Muscle layer of duodenum (tissue), 2 donors: ENCODE measurements around the gene APOL2.
"Not testable (repeated sequence)": the region's sequence is repeated elsewhere in the genome, so short reads cannot be mapped to it uniquely, and the experiment has no call there.

Experiments
- H3K27ac ChIP-seq: one replicate; pipeline ENCODE4 v1.7.0; 2013; ENCODE audit warnings: mild to moderate bottlenecking, low read length
- H3K27me3 ChIP-seq: one replicate; pipeline ENCODE4 v1.7.0; 2013; ENCODE audit warnings: low read depth, mild to moderate bottlenecking, control low read depth, low read length
- H3K36me3 ChIP-seq, 2 donors: one replicate each; pipeline ENCODE4 v1.7.0; 2013; ENCODE audit warnings: low read length in 2 of 2, control low read depth in 1 of 2, mild to moderate bottlenecking in 1 of 2; ENCODE audit not compliant: insufficient read depth in 2 of 2, control insufficient read depth in 1 of 2
- H3K4me1 ChIP-seq, 2 donors: one replicate each; pipeline ENCODE4 v1.7.0; 2013; ENCODE audit warnings: low read length in 2 of 2, mild to moderate bottlenecking in 2 of 2, control low read depth in 1 of 2, moderate library complexity in 1 of 2; ENCODE audit not compliant: insufficient read depth in 2 of 2, control insufficient read depth in 1 of 2
- H3K4me3 ChIP-seq, 2 donors: one replicate each; pipeline ENCODE4 v1.7.0; 2013; ENCODE audit warnings: low read length in 2 of 2, low read depth in 1 of 2, mild to moderate bottlenecking in 1 of 2
- H3K9me3 ChIP-seq, 2 donors: one replicate each; pipeline ENCODE4 v1.7.0; 2013; ENCODE audit warnings: low read length in 2 of 2, control low read depth in 1 of 2, mild to moderate bottlenecking in 1 of 2; ENCODE audit not compliant: control insufficient read depth in 1 of 2
- donor health status: healthy.

APOL2 gene

DNA sequence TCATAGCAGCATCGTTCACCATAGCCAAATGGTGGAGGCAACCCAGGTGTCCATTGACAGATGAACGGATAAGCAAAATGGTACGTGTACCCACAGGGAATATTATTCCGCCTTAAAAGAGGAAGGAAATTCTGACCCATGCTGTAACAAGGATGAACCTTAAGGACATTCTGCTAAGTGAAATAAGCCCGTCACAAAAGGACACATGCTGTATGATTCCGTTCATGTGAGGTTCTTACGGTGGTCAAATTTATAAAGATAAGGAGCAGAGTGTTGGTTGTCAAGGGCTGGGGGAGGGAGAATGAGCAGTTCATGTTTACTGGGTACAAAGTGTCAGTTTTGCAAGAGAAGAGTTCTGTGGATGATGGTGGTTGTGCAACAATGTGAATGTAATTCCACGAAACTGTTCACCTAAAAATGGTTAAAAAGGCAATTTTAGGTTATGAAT, 39.9 kb upstream of the APOL2 start:
- Histone ChIP-seq H3K4me1 (peaks cover 3 to 15% of the 10 kb centered on the region in 2 donors), H3K27me3 (no peaks in the 10 kb centered on the region), H3K4me3 (no peak overlapping the region), H3K27ac (no peak overlapping the region), H3K9me3 (no peaks in the 10 kb centered on the region), H3K36me3 (peaks cover 33% of the 10 kb centered on the region in 2 donors)

DNA sequence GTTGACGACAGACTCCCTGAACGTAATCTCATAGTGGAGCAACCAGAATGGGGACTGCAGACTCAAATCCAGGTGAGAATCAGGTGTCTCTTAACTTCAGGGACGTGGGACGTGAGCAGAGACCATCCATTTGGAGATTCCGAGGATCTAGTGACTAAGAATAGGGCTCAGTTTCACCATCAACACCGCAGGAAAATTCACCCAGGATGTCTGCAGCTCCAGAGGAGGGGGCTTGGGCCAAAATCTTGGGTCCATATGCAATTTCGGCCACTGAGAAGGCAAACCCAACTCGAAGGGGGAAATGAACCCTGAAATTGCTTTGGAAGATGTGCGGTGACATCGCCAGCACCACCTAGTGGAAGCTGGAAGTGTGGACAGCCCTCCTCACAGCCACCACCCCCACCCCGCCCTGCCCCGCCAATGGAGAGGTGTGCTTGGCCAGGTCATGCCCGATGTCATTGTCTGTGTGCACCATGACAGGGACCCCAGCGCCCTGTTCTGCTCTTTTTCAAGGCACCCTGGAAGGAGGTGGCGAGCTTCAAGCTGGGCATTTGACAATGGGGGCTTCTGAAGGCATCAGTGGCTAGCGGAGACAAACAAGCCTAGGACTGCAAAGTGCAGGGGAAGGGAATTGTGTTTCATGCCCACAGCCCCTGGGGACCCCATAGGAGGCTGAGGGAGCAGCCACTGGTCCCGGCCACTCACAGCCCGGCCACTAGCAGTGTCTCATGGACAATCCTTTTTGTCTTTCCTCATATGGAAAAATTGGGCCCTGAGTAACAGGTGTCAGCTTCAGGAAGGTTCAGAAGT, 38.4 kb upstream of the APOL2 start:
- Histone ChIP-seq H3K9me3 (no peaks in the 10 kb centered on the region), H3K4me1 (peaks cover 3 to 15% of the 10 kb centered on the region in 2 donors), H3K27ac (no peak overlapping the region), H3K4me3 (no peak overlapping the region), H3K36me3 (peaks cover 19 to 22% of the 10 kb centered on the region in 2 donors), H3K27me3 (no peaks in the 10 kb centered on the region)

DNA sequence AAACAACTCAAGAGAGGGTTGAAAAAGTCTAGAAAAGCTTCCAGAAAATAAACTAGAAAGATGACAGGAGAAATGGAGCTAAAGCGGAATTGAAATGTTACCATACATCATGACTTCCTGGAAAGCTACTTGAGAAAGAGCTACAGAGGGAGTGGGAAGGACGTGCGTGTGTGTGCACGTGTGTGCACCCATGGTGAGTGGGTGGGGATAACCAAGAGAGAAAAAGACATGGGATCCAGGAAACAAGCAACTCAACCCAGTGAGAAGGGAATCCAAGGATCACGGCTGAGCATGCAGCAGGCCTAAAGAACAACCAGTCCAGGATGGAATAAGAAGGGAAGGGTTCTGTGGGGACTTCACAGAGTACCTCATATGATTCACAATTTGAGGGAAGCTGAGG, 35.2 kb upstream of the APOL2 start:
- Histone ChIP-seq H3K4me1 (peaks cover 0 to 3% of the 10 kb centered on the region in 2 donors), H3K9me3 (no peaks in the 10 kb centered on the region), H3K27me3 (no peaks in the 10 kb centered on the region), H3K27ac (no peak overlapping the region), H3K36me3 (peaks cover 0 to 5% of the 10 kb centered on the region in 2 donors), H3K4me3 (no peak overlapping the region)

DNA sequence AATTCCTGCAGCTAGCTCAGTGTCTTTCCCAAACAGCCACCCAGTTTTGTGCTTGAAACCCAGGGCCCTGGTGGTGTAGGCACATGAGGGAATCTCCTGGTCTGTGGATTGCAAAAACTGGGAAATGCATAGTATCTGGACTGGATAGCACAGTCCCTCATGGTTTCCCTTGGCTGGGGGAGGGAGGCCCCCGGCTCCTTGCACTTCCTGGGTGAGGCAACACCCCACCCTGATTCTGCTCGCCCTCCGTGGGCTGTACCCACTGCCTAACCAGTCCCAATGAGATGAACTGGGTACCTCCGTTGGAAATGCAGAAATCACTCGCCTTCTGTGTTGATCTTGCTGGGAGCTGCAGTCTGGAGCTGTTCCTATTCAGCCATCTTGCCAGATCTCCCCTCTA, 32.6 kb upstream of the APOL2 start:
- not testable (repeated sequence) for H3K4me1 ChIP-seq, H3K36me3 ChIP-seq, H3K4me3 ChIP-seq, H3K27ac ChIP-seq, H3K9me3 ChIP-seq, H3K27me3 ChIP-seq

DNA sequence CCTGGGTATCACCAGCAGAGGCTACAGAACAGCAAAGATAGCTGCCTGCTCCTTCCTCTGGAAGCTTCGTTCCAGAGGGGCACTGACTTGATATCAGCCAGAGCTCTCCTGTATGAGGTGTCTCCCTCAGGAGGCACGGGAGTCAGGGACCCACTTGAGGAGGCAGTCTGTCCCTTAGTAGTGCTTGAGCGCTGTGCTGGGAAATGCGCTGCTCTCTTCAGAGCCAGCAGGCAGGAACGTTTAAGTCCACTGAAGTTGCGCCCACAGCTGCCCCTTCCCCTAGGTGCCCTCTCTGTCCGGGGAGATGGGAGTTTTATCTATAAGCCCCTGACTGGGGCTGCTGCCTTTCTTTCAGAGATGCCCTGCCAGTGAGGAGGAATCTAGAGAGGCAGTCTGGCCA, 31.9 kb upstream of the APOL2 start:
- H3K9me3 ChIP-seq, H3K27me3 ChIP-seq, H3K4me3 ChIP-seq, H3K36me3 ChIP-seq, H3K4me1 ChIP-seq, H3K27ac ChIP-seq: not testable (repeated sequence)

DNA sequence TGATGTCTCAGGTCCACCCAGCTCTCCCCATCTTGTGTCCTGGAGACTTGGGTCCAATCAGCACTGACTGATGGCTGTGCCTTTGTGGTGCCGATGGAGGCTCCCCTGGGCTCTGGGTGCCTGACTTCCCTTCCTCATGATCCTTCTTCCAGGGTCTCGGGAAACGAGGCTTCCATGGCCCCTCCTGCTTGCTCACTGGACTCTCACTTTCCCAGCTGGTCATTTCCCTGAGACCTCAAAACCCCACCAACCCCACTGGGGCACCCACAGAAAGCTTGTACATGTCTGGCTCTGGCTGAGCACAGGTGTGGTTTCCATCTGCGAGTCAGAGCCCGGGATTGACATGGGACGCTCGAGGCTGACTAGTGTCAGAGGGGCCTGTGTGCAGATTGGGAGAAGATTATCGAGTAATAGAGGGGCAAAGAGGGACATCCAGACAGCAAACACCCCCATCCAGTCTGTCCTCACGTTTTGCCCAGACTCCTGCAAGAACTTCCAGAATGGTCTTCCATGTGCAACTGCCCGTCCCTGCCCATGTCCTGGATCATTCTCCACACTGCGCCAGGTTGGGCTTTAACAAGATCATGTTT, 28.7 kb upstream of the APOL2 start:
- Histone ChIP-seq H3K27me3 (no peaks in the 10 kb centered on the region), H3K27ac (no peak overlapping the region), H3K4me3 (no peak overlapping the region), H3K4me1 (no peaks in the 10 kb centered on the region), H3K36me3 (peaks cover 14 to 16% of the 10 kb centered on the region in 2 donors), H3K9me3 (no peaks in the 10 kb centered on the region)

DNA sequence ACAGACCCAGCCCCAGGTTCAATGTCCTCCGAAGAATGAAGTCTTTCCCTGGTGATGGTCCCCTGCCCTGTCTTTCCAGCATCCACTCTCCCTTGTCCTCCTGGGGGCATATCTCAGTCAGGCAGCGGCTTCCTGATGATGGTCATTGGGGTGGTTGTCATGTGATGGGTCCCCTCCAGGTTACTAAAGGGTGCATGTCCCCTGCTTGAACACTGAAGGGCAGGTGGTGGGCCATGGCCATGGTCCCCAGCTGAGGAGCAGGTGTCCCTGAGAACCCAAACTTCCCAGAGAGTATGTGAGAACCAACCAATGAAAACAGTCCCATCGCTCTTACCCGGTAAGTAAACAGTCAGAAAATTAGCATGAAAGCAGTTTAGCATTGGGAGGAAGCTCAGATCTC, 27.7 kb upstream of the APOL2 start:
- H3K4me3 ChIP-seq, result no peak overlapping the region
- H3K27ac ChIP-seq, result no peak overlapping the region
- H3K36me3 ChIP-seq, result peaks cover 18 to 25% of the 10 kb centered on the region in 2 donors
- no peaks in the 10 kb centered on the region for H3K4me1 ChIP-seq
- H3K9me3 ChIP-seq, result no peaks in the 10 kb centered on the region
- H3K27me3 ChIP-seq, result no peaks in the 10 kb centered on the region

DNA sequence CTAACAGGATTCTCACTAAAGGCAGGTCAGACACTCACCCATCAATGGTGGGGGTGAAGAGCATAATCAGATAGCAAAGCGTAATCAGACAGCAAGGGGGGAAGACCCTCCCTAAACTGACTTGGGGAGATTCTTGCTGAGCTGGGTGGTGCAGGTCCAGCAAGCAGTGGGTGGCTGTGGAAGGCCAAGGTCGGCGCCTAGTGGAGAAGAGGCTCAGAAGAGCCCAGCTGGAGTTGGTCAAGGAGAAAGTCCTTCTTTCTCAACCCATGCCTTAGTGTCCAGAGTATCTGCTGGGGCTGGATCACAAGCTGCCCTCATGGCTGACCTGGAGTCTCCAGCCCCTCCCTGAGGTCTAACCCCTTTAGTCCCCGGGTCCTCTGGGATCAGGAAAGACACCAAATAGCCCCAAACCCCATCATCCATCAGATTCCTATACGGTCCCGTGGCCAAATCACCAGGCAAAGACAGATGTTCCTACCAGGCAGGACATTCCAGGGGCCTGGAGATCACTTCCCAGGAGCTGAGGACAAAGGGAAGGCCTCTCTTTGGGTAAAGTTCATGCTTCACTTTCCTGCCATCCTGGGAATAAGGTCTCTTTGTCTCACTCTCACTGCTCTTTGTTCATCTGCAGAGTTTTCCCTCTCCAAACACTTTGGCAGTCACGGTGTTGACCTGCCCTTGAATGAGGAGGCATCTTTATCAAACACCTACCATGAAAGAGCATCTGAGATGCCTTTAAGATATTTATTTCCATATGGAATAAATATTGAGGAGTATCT, 24.7 kb upstream of the APOL2 start:
- not testable (repeated sequence) for H3K27me3 ChIP-seq, H3K9me3 ChIP-seq, H3K4me3 ChIP-seq, H3K27ac ChIP-seq, H3K4me1 ChIP-seq
- H3K36me3 ChIP-seq, result peaks cover 35 to 37% of the 10 kb centered on the region in 2 donors

DNA sequence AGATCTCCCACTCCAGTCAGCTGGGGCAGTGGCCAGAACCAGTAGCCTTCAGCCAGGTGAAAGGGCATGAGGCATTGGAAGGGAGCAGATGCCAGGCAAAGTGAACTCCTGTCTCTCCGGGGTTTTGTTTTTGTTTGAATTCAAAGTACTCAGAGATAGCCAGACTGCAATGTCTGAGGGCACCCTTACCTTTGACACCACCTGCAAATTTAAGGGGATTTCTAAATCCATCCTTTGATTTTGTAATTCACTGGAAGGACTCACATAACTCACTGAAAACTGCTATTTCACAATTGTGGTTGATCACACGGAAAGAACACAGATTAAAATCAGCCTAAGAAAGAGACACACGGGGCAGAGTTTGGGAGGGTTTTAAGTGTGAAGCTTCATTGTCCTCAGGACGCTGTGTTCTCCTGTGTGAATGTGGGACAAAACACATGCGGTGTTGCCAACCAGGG, 23.9 kb upstream of the APOL2 start:
- Histone ChIP-seq H3K36me3 (peaks cover 35 to 37% of the 10 kb centered on the region in 2 donors), H3K4me1 (peaks cover 6 to 14% of the 10 kb centered on the region in 2 donors)
- not testable (repeated sequence) for H3K27ac ChIP-seq, H3K4me3 ChIP-seq, H3K9me3 ChIP-seq, H3K27me3 ChIP-seq

DNA sequence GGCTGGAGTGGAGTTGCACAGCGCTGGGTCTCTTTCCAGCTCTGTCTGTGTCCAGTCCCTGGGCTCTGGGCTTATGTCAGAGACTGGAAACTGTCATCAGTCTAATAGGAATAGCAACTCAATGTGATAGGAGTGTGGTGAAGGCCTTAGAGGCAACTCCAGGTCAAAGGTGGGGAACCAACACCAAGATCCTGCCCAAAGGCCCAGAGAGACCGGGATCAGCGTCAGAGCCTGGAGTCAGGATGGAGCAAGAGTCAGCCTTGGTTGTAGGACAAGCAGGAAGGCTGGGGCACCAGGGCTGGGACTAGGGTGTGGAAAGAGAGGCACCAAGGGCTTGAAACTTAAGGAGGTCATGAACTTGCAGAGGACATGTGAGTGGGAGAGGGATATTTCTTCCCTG, 23.0 kb upstream of the APOL2 start:
- Histone ChIP-seq H3K4me1 (peaks cover 6 to 23% of the 10 kb centered on the region in 2 donors), H3K36me3 (peaks cover 35 to 41% of the 10 kb centered on the region in 2 donors)
- not testable (repeated sequence) for H3K4me3 ChIP-seq, H3K27ac ChIP-seq, H3K9me3 ChIP-seq, H3K27me3 ChIP-seq

DNA sequence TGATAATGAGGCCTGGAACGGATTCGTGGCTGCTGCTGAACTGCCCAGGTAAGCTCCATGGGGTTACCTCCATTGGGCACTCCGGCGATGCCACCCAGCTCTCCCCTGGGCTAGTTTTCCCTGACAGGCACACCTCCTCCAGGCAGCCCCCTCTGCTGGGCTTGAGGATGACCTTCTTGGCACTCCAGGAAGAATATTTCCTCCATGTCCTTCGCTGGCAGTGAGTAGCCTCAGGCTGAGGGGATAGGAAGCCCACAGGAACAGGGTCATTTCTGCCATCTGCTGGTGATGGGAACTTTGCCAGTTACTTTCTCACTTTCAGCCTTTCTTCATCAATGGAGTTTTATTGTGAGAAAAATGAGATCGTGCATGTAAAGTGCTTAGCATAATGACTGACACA, 22.3 kb upstream of the APOL2 start:
- not testable (repeated sequence) for H3K4me3 ChIP-seq, H3K27ac ChIP-seq, H3K9me3 ChIP-seq, H3K27me3 ChIP-seq
- H3K36me3 ChIP-seq, result peaks cover 35 to 41% of the 10 kb centered on the region in 2 donors
- H3K4me1 ChIP-seq, result peaks cover 6 to 23% of the 10 kb centered on the region in 2 donors
